Vagina (tissue), 2 donors: ENCODE measurements around the gene RAF1.

ENCODE experiments used
- CTCF ChIP-seq, 3 experiments: fragments of 450-650 bp in 2 of 3; fragments of 200-600 bp in 1 of 3; sonication (generic) in 1 of 3; IDR thresholded peaks; one replicate each; pipeline ENCODE4 v1.5.1; 2017 to 2019; ENCODE audit warnings: antibody characterized with exemption in 3 of 3, mild to moderate bottlenecking in 2 of 3, moderate library complexity in 2 of 3
- POLR2AphosphoS5 ChIP-seq, 2 donors: sonication (generic); formaldehyde crosslinking; IDR thresholded peaks; one replicate each; pipeline ENCODE4 v1.9.0; 2017; ENCODE audit warnings: antibody characterized with exemption in 2 of 2, mild to moderate bottlenecking in 2 of 2, low read depth in 1 of 2; ENCODE audit not compliant: insufficient read depth in 1 of 2

DNA sequence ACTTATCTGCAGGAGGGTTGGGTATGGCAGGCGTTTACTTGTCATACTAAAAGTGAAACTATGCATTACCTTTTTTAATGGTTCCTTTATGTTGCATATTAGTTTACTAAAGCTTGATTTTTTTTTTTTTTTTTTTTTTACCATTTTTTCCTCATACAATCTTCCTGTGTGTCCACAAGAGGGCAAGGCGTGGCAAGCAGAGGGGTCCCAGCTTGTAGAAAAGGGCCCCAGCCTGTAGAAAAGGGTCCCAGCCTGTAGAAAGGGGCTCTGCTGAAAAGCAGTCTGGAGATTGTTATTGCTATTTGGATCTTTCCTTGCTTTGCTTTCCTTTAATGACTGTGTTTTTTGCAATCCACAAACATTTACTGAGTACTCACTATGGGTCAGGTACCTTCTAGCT is 85.2 kb downstream of the RAF1 start:
- TF ChIP-seq POLR2AphosphoS5 (IDR thresholded peaks at IDR 0.05; ENCODE audit: insufficient read depth in 1 of 2, low read depth in 1 of 2) (no peak), CTCF (IDR thresholded peaks at IDR 0.05) (no peak)
